C1 segment of cervical spinal cord (tissue), 14 donors: ENCODE measurements around the gene RAF1.
"Not testable (repeated sequence)": the region's sequence is repeated elsewhere in the genome, so short reads cannot be mapped to it uniquely, and the experiment has no call there.

ENCODE experiments used
- DNase-seq, 14 donors: peaks; one replicate each; lab custom pipeline; 2025; lab: John Stamatoyannopoulos, UW

RAF1 gene

GRCh38 chr3:12559520-12559919, 104.4 kb downstream of the RAF1 start:
- DNase-seq: peak in 1 of 14 donors; percentile 22

- DNase-seq: no peak
Measured at GRCh38 chr3:12558706-12559105, 105.2 kb downstream of the RAF1 start.

- DNase-seq: peak in 2 of 14 donors; percentile 23 to 35
Measured at GRCh38 chr3:12557473-12558100, 106.3 kb downstream of the RAF1 start.

- peak; percentile 49 to 93 (median 86) for DNase-seq
Measured at GRCh38 chr3:12556690-12557472, 107.0 kb downstream of the RAF1 start, which contains the start of gene MKRN2. TSS of gene MKRN2 (plus strand) at chr3:12557087. CDS start at chr3:12557151, 64 bp downstream.

GRCh38 chr3:12556314-12556689, 107.6 kb downstream of the RAF1 start:
- DNase-seq: no peak

GRCh38 chr3:12553921-12554391, 110.0 kb downstream of the RAF1 start:
- peak in 5 of 14 donors; percentile 7 to 33 (median 14) for DNase-seq

- DNase-seq: no peak
Measured at GRCh38 chr3:12549971-12550760, 113.8 kb downstream of the RAF1 start.

GRCh38 chr3:12545473-12545791, 118.5 kb downstream of the RAF1 start, which contains the start of gene MKRN2OS:
TSS of gene MKRN2OS (minus strand) at chr3:12545499. CDS start at chr3:12545464, 35 bp downstream.
- DNase-seq: peak in 1 of 14 donors; percentile 69

- DNase-seq: peak in 1 of 14 donors; percentile 57
Measured at GRCh38 chr3:12544652-12545472, 119.1 kb downstream of the RAF1 start.

- not testable (repeated sequence) for DNase-seq
Measured at GRCh38 chr3:12543497-12543896, 120.4 kb downstream of the RAF1 start.

GRCh38 chr3:12541625-12542024, 122.3 kb downstream of the RAF1 start:
- no peak for DNase-seq

GRCh38 chr3:12536423-12536822, 127.5 kb downstream of the RAF1 start:
- no peak for DNase-seq
